Type B pancreatic cell (in vitro differentiated cells): ENCODE data around the gene ZNF792. TPM values are rescaled to one million over a fixed set of nuclear protein-coding genes. Genes with fewer than 3 reads are reported as not detected.

Experiments used
- DNase-seq: peaks from one replicate; pipeline ENCODE4 v3.0.0; 2021; ENCODE audit warnings: mixed read lengths; ENCODE audit not compliant: unreplicated experiment; ENCODE audit errors: extremely low spot score
- H3K27ac Mint-ChIP-seq: 2 replicates; pipeline ENCODE4 v1.8.0; 2021; ENCODE audit warnings: mild to moderate bottlenecking, mixed read lengths
- H3K27me3 Mint-ChIP-seq: 2 replicates; pipeline ENCODE4 v1.8.0; 2021; ENCODE audit warnings: mixed read lengths
- H3K36me3 Mint-ChIP-seq: 2 replicates; pipeline ENCODE4 v1.8.0; 2021; ENCODE audit warnings: mixed read lengths
- H3K4me1 Mint-ChIP-seq: one replicate; pipeline ENCODE4 v1.8.0; 2021; ENCODE audit warnings: mixed read lengths; ENCODE audit not compliant: unreplicated experiment
- H3K4me3 Mint-ChIP-seq: 2 replicates; pipeline ENCODE4 v1.8.0; 2021; ENCODE audit warnings: mild to moderate bottlenecking, mixed read lengths
- H3K9me3 Mint-ChIP-seq: 2 replicates; pipeline ENCODE4 v1.8.0; 2021; ENCODE audit warnings: mixed read lengths
- total RNA-seq: library from RNA; stranded (reverse); gene quantifications from 2 replicates; pipeline ENCODE4 v1.2.1, GENCODE V29; 2021; ENCODE audit warnings: low replicate concordance
- TF ChIP-seq, protein P1 (sequence below): fragments of 200-600 bp; sonication (generic); conservative IDR thresholded peaks from 2 replicates; pipeline ENCODE4 v1.5.0; 2021; ENCODE audit warnings: antibody characterized with exemption, mild to moderate bottlenecking

ZNF792 gene
- total RNA-seq, 1 donor from 2014 or later = 6.5 TPM

DNA sequence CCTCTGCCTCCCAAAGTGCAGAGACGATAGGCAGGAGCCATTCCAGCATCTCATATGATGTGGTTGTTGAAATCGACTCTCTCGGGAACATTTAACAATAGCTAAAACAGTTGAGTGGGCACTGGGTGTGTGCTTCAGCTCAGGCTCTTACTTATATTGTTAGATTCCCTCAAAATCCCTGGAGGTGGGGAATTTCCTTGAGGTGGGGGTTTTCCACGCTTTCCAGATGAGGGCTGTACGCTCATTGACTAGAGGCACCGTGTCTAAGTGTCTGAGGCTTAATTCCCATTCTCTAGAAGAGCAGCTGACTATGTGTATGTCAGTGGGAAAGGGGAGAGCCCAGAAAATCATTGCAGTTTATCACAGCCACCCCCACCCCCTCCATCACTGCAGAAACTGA, 25.3 kb upstream of the ZNF792 start:
- Mint-ChIP-seq H3K9me3 (peaks cover 5% of the 10 kb centered on the region), H3K4me3 (no peak overlapping the region), H3K27me3 (peaks cover 9% of the 10 kb centered on the region), H3K27ac (no peak overlapping the region), H3K36me3 (no peaks in the 10 kb centered on the region), H3K4me1 (peaks cover 5% of the 10 kb centered on the region)
- TF ChIP-seq, protein P1, sequence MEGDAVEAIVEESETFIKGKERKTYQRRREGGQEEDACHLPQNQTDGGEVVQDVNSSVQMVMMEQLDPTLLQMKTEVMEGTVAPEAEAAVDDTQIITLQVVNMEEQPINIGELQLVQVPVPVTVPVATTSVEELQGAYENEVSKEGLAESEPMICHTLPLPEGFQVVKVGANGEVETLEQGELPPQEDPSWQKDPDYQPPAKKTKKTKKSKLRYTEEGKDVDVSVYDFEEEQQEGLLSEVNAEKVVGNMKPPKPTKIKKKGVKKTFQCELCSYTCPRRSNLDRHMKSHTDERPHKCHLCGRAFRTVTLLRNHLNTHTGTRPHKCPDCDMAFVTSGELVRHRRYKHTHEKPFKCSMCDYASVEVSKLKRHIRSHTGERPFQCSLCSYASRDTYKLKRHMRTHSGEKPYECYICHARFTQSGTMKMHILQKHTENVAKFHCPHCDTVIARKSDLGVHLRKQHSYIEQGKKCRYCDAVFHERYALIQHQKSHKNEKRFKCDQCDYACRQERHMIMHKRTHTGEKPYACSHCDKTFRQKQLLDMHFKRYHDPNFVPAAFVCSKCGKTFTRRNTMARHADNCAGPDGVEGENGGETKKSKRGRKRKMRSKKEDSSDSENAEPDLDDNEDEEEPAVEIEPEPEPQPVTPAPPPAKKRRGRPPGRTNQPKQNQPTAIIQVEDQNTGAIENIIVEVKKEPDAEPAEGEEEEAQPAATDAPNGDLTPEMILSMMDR = no peak
- no peak for DNase-seq

DNA sequence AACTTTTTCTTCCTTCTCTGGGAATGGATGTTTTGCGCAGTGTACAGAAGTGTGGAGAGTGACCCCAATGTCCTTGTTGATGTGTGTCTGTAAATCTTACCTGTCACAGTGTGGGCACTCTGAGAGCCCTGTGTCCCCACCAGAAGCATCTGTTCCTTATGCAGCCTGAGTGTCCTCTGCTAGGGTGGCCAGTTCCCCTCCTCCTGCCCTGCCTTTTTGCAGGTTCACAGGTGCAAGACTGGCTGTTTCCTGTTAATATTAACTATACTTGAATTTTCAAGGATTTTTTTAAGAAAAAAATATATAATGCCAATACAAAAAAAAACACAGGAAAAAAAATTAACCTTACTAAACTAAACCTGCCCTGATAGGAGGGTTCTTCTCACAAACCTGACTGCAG, 24.1 kb upstream of the ZNF792 start:
- Mint-ChIP-seq H3K27me3 (peaks cover 12% of the 10 kb centered on the region), H3K4me3 (no peak overlapping the region), H3K9me3 (peaks cover 8% of the 10 kb centered on the region), H3K27ac (no peak overlapping the region), H3K4me1 (peaks cover 5% of the 10 kb centered on the region), H3K36me3 (no peaks in the 10 kb centered on the region)
- no peak for DNase-seq
- TF ChIP-seq, protein P1 = no peak

GRCh38 chr19:34985249-34986022, 21.4 kb upstream of the ZNF792 start:
- Mint-ChIP-seq H3K27ac (no peak overlapping the region), H3K4me1 (peaks cover 5% of the 10 kb centered on the region), H3K4me3 (peak overlapping the region; percentile 29), H3K9me3 (peaks cover 8% of the 10 kb centered on the region), H3K27me3 (peaks cover 12% of the 10 kb centered on the region), H3K36me3 (no peaks in the 10 kb centered on the region)
- TF ChIP-seq, protein P1 = no peak
- no peak for DNase-seq

DNA sequence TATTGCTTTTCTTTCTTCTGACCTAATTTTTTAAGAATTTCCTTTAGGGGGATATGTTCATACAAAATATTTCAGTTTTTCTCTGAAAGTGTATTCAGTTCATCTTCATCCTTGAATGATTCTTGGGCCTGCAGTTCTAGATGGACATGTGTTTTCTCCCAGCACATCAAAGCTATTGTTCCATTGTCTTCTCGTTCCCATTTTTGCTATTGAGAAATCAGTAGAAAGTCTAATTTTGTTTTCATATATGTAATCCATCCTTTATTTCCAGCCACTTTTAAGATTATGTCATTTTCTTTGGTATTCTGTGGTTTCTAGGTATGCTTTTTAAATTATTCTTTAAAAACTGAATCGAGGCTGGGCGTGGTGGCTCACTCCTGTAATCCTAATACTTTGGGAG, 20.3 kb upstream of the ZNF792 start:
- Mint-ChIP-seq H3K27me3 (peaks cover 10% of the 10 kb centered on the region), H3K9me3 (peaks cover 8% of the 10 kb centered on the region), H3K36me3 (no peaks in the 10 kb centered on the region), H3K4me1 (peaks cover 5% of the 10 kb centered on the region), H3K27ac (no peak overlapping the region), H3K4me3 (no peak overlapping the region)
- TF ChIP-seq, protein P1 = no peak
- DNase-seq = no peak

DNA sequence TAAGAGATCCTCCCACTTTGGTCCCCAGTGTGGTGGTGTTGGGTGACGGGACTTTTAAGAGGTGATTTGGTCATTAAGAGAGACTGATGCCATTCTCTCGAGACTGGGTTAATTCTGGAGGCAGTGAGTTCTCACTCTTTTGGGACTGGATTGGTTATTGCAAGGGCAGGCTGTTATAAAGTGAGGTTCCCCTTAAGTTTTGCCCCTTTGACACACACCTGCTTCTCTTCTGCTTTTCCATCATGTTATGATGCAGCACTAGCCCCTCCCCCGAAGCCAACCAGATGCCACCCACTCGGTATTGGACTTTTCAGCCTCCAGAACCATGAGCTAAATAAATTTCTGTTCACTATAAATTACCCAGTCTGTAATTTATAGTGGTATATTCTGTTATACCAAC, 19.8 kb upstream of the ZNF792 start:
- peaks cover 8% of the 10 kb centered on the region for H3K9me3 Mint-ChIP-seq
- TF ChIP-seq, protein P1 = no peak
- no peak overlapping the region for H3K4me3 Mint-ChIP-seq
- H3K36me3 Mint-ChIP-seq = no peaks in the 10 kb centered on the region
- H3K27ac Mint-ChIP-seq = no peak overlapping the region
- DNase-seq = no peak
- peaks cover 5% of the 10 kb centered on the region for H3K4me1 Mint-ChIP-seq
- peaks cover 12% of the 10 kb centered on the region for H3K27me3 Mint-ChIP-seq
